GM12875 (cell line): ENCODE measurements around the gene LPCAT3.
"Not testable (repeated sequence)": the region's sequence is repeated elsewhere in the genome, so short reads cannot be mapped to it uniquely, and the experiment has no call there.

Experiments
- H3K4me3 ChIP-seq: one replicate; pipeline ENCODE4 v1.5.1; 2011; ENCODE audit warnings: low read depth, low read length, control low read depth
- TF ChIP-seq, protein P1 (sequence below): IDR thresholded peaks from 2 replicates; pipeline ENCODE4 v1.5.1; 2011; ENCODE audit warnings: low read depth, mild to moderate bottlenecking, control low read depth, inconsistent platforms, low read length, moderate library complexity, borderline replicate concordance; ENCODE audit not compliant: insufficient read depth

LPCAT3 gene

DNA sequence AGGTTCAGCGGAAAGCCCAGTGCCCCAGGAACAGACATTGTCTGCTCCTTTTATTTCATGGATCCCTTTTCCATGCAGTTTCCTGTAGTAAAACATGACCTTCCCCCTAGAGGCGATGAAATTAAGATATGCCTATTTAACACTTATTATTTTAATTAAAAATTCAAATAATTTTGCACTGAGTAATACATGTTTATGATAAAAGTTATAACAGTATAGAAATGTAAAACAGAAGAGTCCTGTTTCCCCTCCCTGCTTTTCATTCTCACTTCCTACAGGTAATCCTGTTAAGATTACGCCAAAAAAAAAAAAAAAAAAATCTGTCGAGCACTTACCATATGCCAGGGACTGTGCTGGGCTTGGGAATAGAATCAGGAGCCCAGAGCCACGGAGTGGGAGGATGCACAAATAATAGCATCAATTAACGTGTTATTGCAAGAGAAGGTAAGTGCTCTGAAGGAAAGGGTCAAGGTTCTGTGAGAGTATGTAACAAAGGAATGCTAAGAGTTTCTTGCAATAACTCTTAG lies 830 bp upstream of the LPCAT3 start:
- TF ChIP-seq, protein P1, sequence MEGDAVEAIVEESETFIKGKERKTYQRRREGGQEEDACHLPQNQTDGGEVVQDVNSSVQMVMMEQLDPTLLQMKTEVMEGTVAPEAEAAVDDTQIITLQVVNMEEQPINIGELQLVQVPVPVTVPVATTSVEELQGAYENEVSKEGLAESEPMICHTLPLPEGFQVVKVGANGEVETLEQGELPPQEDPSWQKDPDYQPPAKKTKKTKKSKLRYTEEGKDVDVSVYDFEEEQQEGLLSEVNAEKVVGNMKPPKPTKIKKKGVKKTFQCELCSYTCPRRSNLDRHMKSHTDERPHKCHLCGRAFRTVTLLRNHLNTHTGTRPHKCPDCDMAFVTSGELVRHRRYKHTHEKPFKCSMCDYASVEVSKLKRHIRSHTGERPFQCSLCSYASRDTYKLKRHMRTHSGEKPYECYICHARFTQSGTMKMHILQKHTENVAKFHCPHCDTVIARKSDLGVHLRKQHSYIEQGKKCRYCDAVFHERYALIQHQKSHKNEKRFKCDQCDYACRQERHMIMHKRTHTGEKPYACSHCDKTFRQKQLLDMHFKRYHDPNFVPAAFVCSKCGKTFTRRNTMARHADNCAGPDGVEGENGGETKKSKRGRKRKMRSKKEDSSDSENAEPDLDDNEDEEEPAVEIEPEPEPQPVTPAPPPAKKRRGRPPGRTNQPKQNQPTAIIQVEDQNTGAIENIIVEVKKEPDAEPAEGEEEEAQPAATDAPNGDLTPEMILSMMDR: no peak
- H3K4me3 ChIP-seq: peak overlapping the region; percentile 71

DNA sequence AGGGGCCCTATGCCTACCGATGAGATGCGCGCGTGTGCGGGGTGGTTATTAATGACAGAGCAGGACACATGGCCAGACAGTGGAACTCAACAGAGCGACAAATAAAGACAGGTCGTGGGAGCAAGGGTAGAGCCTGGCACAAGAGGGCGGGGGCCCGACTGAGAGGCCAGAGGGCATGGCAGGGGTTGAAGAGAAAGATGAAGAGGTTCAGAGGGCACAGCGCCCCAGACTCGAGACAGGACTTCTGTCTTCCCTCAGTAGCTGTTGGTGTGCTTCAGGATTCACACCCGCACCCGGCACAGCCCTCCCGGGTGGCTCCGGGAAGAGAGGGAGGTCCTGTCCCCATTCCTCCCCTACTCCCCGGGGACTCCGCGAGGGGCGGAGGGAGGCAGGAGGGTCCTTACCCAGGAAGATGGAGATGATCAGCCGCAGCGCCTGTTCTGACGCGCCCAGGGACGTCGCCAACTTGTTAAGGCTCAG lies 366 bp downstream of the LPCAT3 start:
- H3K4me3 ChIP-seq: peak overlapping the region; percentile 71
- TF ChIP-seq, protein P1: no peak

GRCh38 chr12:7016958-7017571 lies 1.2 kb downstream of the LPCAT3 start:
- TF ChIP-seq, protein P1: no peak
- H3K4me3 ChIP-seq: peak overlapping the region; percentile 71

DNA sequence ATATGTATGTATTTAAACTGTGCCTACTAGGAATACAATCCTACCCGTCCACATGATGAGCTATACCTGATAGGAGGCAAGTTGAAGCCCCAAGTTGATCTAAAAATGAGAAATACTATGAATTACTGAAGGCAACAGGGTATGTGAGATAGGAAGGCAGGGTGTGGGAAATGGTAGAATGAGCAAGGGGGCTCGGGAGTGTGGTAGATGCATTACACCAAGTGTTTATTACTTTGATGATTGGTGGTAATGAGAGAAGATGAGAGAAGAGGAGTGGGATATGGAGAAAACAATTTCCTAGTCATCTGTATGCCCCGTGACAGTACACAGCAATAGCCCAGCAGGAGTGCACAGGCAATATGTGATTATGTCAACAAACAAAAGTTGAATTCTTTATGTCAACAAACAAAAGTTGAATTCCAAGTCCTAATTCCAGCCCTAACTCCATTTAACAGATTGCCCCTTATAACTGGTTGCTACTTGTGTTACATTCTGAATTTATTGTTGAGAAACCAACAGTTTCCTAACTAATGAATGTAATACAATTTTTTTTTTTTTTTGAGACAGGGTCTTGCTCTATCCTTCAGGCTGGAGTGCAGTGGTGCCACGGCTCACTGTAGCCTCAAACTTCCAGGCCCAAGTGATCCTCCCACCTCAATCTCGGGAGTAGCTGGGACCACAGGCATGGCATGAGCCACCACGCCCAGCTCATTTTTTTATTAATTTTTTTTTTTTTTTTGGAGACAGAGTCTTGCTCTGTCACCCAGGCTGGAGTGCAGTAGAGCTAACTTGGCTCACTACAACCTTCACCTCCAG lies 2.5 kb downstream of the LPCAT3 start:
- TF ChIP-seq, protein P1: no peak

DNA sequence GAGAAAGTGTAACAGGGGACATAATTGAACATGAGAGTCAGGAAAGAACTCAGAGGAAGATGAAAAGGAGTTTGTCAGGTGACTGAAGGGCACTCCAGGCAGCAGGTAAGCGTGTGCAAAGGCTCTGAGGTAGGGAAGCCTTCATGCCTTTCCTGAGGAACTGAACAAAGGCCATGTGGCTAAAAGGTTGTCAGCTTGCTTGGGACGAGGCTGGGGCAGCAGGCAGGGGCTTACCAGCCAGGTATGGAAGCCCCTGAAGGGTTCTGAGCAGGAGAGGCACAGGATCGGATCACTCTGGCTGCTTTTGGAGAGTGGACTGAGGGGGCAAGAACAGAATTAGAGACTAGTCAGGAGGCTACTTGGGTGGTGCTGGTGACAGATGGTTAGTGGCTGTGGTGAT lies 5.2 kb downstream of the LPCAT3 start:
- H3K4me3 ChIP-seq: no peak overlapping the region
- TF ChIP-seq, protein P1: no peak

More for the DNA sequence above, 2.5 kb downstream of the LPCAT3 start:
- H3K4me3 ChIP-seq: no peak overlapping the region

GRCh38 chr12:7012024-7012607 lies 6.2 kb downstream of the LPCAT3 start:
- TF ChIP-seq, protein P1: no peak
- no peak overlapping the region for H3K4me3 ChIP-seq

GRCh38 chr12:7011398-7011797 lies 6.9 kb downstream of the LPCAT3 start:
- not testable (repeated sequence) for H3K4me3 ChIP-seq
